Lower lobe of right lung (tissue), 2 donors: ENCODE measurements around the gene RGL1. TPM values are rescaled to one million over a fixed set of nuclear protein-coding genes. Genes with fewer than 3 reads are reported as not detected.
"Not testable (repeated sequence)": the region's sequence is repeated elsewhere in the genome, so short reads cannot be mapped to it uniquely, and the experiment has no call there.

Source experiments
- ATAC-seq, 2 donors: fragments of 200-7000 bp; cut with Tn5 transposase; one replicate each; pipeline ENCODE4 v1.9.1; 2020 to 2022; ENCODE audit warnings: mild to moderate bottlenecking in 2 of 2, moderate library complexity in 2 of 2
- DNase-seq: peaks from one replicate; pipeline ENCODE4 v3.0.0-alpha.2; 2020
- H3K27ac ChIP-seq: fragments of 200-600 bp; one replicate; pipeline ENCODE4 v1.8.0; 2022
- H3K27me3 ChIP-seq: fragments of 200-600 bp; one replicate; pipeline ENCODE4 v1.8.0; 2022; ENCODE audit warnings: low read depth
- H3K36me3 ChIP-seq: fragments of 200-600 bp; one replicate; pipeline ENCODE4 v1.8.0; 2022; ENCODE audit warnings: mild to moderate bottlenecking
- H3K4me1 ChIP-seq: fragments of 200-600 bp; one replicate; pipeline ENCODE4 v1.8.0; 2022
- H3K4me3 ChIP-seq: fragments of 200-600 bp; one replicate; pipeline ENCODE4 v1.8.0; 2022; ENCODE audit warnings: mild to moderate bottlenecking
- H3K9me3 ChIP-seq: fragments of 200-600 bp; one replicate; pipeline ENCODE4 v1.8.0; 2022
- intact Hi-C: fragments of 100-400 bp; cut with DNase I; formaldehyde crosslinking; loops from one replicate; pipeline ENCODE4 v1.11.0; 2022
- total RNA-seq: library from RNA; stranded (reverse); fragmentation: NEBNext Ultra II Directional; extraction: Animal tissue kit (Norgen Biotek cat#: 25700); gene quantifications from one replicate; pipeline ENCODE4 v1.2.1, GENCODE V29; 2021
- TF ChIP-seq, protein P1 (sequence below): fragments of 200-600 bp; IDR thresholded peaks from one replicate; pipeline ENCODE4 v1.8.0; 2022; ENCODE audit warnings: antibody characterized with exemption, mild to moderate bottlenecking
- donor health status: DM: no; HTN: yes; CAD: no; lungs with severe emphysema.

RGL1 gene
- total RNA-seq, 1 donor from 2014 or later, result 37.6 TPM

- Histone ChIP-seq H3K27me3 (no peaks in the 10 kb centered on the region), H3K36me3 (no peaks in the 10 kb centered on the region), H3K4me1 (no peaks in the 10 kb centered on the region), H3K4me3 (no peak overlapping the region), H3K9me3 (peaks cover 19% of the 10 kb centered on the region), H3K27ac (no peak overlapping the region)
- TF ChIP-seq, protein P1, sequence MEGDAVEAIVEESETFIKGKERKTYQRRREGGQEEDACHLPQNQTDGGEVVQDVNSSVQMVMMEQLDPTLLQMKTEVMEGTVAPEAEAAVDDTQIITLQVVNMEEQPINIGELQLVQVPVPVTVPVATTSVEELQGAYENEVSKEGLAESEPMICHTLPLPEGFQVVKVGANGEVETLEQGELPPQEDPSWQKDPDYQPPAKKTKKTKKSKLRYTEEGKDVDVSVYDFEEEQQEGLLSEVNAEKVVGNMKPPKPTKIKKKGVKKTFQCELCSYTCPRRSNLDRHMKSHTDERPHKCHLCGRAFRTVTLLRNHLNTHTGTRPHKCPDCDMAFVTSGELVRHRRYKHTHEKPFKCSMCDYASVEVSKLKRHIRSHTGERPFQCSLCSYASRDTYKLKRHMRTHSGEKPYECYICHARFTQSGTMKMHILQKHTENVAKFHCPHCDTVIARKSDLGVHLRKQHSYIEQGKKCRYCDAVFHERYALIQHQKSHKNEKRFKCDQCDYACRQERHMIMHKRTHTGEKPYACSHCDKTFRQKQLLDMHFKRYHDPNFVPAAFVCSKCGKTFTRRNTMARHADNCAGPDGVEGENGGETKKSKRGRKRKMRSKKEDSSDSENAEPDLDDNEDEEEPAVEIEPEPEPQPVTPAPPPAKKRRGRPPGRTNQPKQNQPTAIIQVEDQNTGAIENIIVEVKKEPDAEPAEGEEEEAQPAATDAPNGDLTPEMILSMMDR, result no peak
- DNase-seq (no peak), ATAC-seq (no peak)
- intact Hi-C loops, result no loop called here
Measured at GRCh38 chr1:183761871-183762270, 43.0 kb upstream of the RGL1 start.

- H3K27me3 ChIP-seq, H3K36me3 ChIP-seq, H3K4me3 ChIP-seq, DNase-seq, intact Hi-C loops, H3K4me1 ChIP-seq, ATAC-seq, H3K27ac ChIP-seq: not testable (repeated sequence)
- peaks cover 19% of the 10 kb centered on the region for H3K9me3 ChIP-seq
Measured at GRCh38 chr1:183762856-183763255, 42.1 kb upstream of the RGL1 start.

GRCh38 chr1:183764981-183765380 lies 39.9 kb upstream of the RGL1 start:
- no peak for ATAC-seq
- H3K27me3 ChIP-seq, result no peaks in the 10 kb centered on the region
- no peaks in the 10 kb centered on the region for H3K4me1 ChIP-seq
- peaks cover 24% of the 10 kb centered on the region for H3K9me3 ChIP-seq
- intact Hi-C loops, result no loop called here
- no peaks in the 10 kb centered on the region for H3K36me3 ChIP-seq
- no peak overlapping the region for H3K4me3 ChIP-seq
- no peak for DNase-seq
- TF ChIP-seq, protein P1, result no peak
- no peak overlapping the region for H3K27ac ChIP-seq

DNA sequence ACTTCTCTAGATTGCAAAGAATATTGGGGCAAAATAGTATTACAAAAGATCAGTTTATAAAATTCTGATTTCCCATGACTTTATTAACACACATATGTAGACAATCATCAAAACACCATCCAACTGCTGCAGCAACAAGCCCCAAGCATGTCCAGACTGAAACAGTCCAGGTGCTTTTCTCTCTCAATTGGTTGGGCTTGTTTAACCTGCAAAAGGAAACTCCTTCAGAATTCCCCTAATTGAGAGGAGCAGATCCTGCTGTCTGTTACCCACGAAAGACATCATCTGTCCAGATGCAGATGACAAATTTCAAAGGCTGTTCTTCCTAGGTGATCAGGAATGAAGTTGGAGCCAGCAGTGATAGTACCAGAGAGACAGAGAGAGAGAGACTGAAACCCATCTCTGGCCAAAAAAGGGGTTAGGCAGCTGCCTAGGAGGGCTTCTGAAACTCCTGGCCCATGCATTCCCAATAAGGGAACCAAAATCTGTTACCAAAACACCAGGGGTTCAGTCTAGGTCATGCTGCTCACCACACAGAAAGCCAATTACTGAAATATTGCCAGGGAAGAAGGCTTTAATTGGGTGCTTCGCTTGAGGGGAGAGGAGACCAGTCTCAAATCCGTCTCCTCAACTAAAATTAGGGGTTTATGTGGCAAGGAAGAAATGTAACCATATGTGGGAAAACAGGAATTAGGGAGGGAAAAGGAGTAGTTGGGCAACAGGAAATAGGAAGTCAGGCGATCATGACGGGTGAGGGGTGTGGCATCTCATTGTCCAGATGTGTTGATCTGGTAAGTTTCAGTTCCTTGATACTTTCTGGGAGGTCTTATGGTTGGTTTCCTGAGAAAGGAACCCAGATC lies 34.7 kb upstream of the RGL1 start:
- H3K4me3 ChIP-seq, result no peak overlapping the region
- TF ChIP-seq, protein P1, result no peak
- DNase-seq (no peak), ATAC-seq (no peak)
- H3K4me1 ChIP-seq, result no peaks in the 10 kb centered on the region
- intact Hi-C loops, result no loop called here
- no peaks in the 10 kb centered on the region for H3K27me3 ChIP-seq
- no peaks in the 10 kb centered on the region for H3K36me3 ChIP-seq
- peaks cover 12% of the 10 kb centered on the region for H3K9me3 ChIP-seq
- no peak overlapping the region for H3K27ac ChIP-seq

DNA sequence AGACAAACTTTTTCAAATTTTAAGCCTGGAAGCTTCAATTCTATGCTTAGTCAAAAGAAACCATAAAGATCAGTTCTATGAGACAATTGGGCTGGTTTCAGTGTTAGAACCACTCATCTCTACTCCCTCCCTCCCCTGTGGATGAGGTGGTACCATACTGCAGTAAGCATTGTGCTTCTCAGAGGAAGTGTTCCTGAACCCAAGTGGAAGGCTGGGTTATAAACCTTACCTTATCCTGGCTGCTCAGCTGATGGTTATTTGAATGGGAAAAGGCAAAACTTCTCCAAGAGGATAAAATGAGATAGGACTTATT lies 34.1 kb upstream of the RGL1 start:
- TF ChIP-seq, protein P1, result no peak
- Histone ChIP-seq H3K9me3 (peaks cover 11% of the 10 kb centered on the region), H3K27ac (no peak overlapping the region), H3K27me3 (no peaks in the 10 kb centered on the region), H3K36me3 (no peaks in the 10 kb centered on the region), H3K4me1 (no peaks in the 10 kb centered on the region), H3K4me3 (no peak overlapping the region)
- no peak for DNase-seq
- ATAC-seq, result no peak
- intact Hi-C loops, result no loop called here

GRCh38 chr1:183773482-183774274 lies 31.2 kb upstream of the RGL1 start:
- H3K9me3 ChIP-seq, result peaks cover 11% of the 10 kb centered on the region
- H3K4me3 ChIP-seq, result no peak overlapping the region
- no peaks in the 10 kb centered on the region for H3K36me3 ChIP-seq
- intact Hi-C loops, result no loop called here
- no peak for ATAC-seq
- no peaks in the 10 kb centered on the region for H3K4me1 ChIP-seq
- TF ChIP-seq, protein P1, result no peak
- H3K27ac ChIP-seq, result no peak overlapping the region
- H3K27me3 ChIP-seq, result no peaks in the 10 kb centered on the region
- DNase-seq, result no peak
